Activated CD8-positive, alpha-beta T cell treated with anti-CD3 and anti-CD28 coated beads for 36 hours (primary cell): ENCODE measurements around the gene CCDC141. TPM values are rescaled to one million over a fixed set of nuclear protein-coding genes. Genes with fewer than 3 reads are reported as not detected.
"Not testable (repeated sequence)": the region's sequence is repeated elsewhere in the genome, so short reads cannot be mapped to it uniquely, and the experiment has no call there.

Source experiments
- ATAC-seq: fragments of 200-7000 bp; cut with Tn5 transposase; one replicate; pipeline ENCODE4 v1.10.0; 2021; ENCODE audit warnings: mild to moderate bottlenecking, moderate library complexity
- CTCF ChIA-PET: fragments of 350-600 bp; sonication (Branson Sonifier 250); formaldehyde crosslinking; loops from one replicate; lab custom pipeline; 2021; ENCODE audit warnings: antibody characterized with exemption; lab: Charles Lee
- POLR2A ChIA-PET: fragments of 350-600 bp; sonication (Branson Sonifier 250); formaldehyde crosslinking; loops from one replicate; lab custom pipeline; 2021; ENCODE audit warnings: antibody characterized with exemption; lab: Charles Lee
- DNase-seq: peaks from one replicate; pipeline ENCODE4 v3.0.0-alpha.2; 2020
- H3K27ac Mint-ChIP-seq: one replicate; pipeline ENCODE4 v1.8.0; 2021; ENCODE audit warnings: mild to moderate bottlenecking, mixed read lengths
- H3K27me3 Mint-ChIP-seq: one replicate; pipeline ENCODE4 v1.8.0; 2021; ENCODE audit warnings: mixed read lengths
- H3K36me3 Mint-ChIP-seq: one replicate; pipeline ENCODE4 v1.8.0; 2021; ENCODE audit warnings: low read depth, mixed read lengths
- H3K4me1 Mint-ChIP-seq: one replicate; pipeline ENCODE4 v1.8.0; 2021; ENCODE audit warnings: low read depth, mixed read lengths
- H3K4me3 Mint-ChIP-seq: one replicate; pipeline ENCODE4 v1.8.0; 2021; ENCODE audit warnings: mild to moderate bottlenecking, moderate library complexity, mixed read lengths
- H3K9me3 Mint-ChIP-seq: one replicate; pipeline ENCODE4 v1.8.0; 2021; ENCODE audit warnings: mixed read lengths
- intact Hi-C: fragments of 100-400 bp; cut with micrococcal nuclease; formaldehyde crosslinking; loops from one replicate; pipeline ENCODE4 v1.10.0; 2022
- total RNA-seq, 2 experiments: library from RNA; stranded (reverse); gene quantifications; one replicate each; pipeline ENCODE4 v1.2.3, GENCODE V29; 2021
- TF ChIP-seq, protein P1 (sequence below): fragments of 200-600 bp; IDR thresholded peaks from one replicate; pipeline ENCODE4 v1.8.0; 2022; ENCODE audit warnings: antibody characterized with exemption, mild to moderate bottlenecking

Gene CCDC141
- total RNA-seq, 2 experiments from 2014 or later = 6.5 to 7.8 TPM

- peaks cover 9% of the 10 kb centered on the region for H3K9me3 Mint-ChIP-seq
- peaks cover 2% of the 10 kb centered on the region for H3K36me3 Mint-ChIP-seq
- intact Hi-C loops = no loop called here
- TF ChIP-seq, protein P1, sequence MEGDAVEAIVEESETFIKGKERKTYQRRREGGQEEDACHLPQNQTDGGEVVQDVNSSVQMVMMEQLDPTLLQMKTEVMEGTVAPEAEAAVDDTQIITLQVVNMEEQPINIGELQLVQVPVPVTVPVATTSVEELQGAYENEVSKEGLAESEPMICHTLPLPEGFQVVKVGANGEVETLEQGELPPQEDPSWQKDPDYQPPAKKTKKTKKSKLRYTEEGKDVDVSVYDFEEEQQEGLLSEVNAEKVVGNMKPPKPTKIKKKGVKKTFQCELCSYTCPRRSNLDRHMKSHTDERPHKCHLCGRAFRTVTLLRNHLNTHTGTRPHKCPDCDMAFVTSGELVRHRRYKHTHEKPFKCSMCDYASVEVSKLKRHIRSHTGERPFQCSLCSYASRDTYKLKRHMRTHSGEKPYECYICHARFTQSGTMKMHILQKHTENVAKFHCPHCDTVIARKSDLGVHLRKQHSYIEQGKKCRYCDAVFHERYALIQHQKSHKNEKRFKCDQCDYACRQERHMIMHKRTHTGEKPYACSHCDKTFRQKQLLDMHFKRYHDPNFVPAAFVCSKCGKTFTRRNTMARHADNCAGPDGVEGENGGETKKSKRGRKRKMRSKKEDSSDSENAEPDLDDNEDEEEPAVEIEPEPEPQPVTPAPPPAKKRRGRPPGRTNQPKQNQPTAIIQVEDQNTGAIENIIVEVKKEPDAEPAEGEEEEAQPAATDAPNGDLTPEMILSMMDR = no peak
- H3K27ac Mint-ChIP-seq = no peak overlapping the region
- H3K4me1 Mint-ChIP-seq = peaks cover 14% of the 10 kb centered on the region
- no peak overlapping the region for H3K4me3 Mint-ChIP-seq
- CTCF ChIA-PET = interaction anchor here (1.1 to 5.5 kb wide), 4 partner anchors 8 to 129 kb away, joined by 3 to 45 read pairs (median 35); no protein-coding TSS in a partner anchor
- ATAC-seq = no peak
- no peak for DNase-seq
- H3K27me3 Mint-ChIP-seq = no peaks in the 10 kb centered on the region
- POLR2A ChIA-PET = no interaction called here
Observed at GRCh38 chr2:179017773-179018357, 32.1 kb downstream of the CCDC141 start.

DNA sequence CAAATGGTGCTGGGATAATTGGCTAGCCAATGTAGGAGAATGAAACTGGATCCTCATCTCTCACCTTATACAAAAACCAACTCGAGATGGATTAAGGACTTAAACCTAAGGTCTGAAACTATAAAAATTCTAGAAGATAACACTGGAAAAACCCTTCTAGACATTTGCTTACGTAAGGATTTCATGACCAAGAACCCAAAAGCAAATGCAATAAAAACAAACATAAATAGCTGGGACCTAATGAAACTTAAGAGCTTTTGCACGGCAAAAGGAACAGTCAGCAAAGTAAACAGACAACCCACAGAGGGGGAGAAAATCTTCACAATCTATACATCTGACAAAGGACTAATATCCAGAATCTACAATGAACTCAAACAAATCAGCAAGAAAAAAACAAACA lies 35.7 kb downstream of the CCDC141 start:
- ATAC-seq, intact Hi-C loops, DNase-seq, H3K27ac Mint-ChIP-seq, H3K27me3 Mint-ChIP-seq, CTCF ChIA-PET, H3K4me3 Mint-ChIP-seq, POLR2A ChIA-PET: not testable (repeated sequence)
- peaks cover 17% of the 10 kb centered on the region for H3K4me1 Mint-ChIP-seq
- peaks cover 22% of the 10 kb centered on the region for H3K9me3 Mint-ChIP-seq
- H3K36me3 Mint-ChIP-seq = peaks cover 13% of the 10 kb centered on the region

GRCh38 chr2:179005976-179006375 lies 44.0 kb downstream of the CCDC141 start:
- TF ChIP-seq, protein P1 = no peak
- intact Hi-C loops = no loop called here
- Mint-ChIP-seq H3K36me3 (peaks cover 5% of the 10 kb centered on the region), H3K27ac (no peak overlapping the region), H3K27me3 (no peaks in the 10 kb centered on the region), H3K4me3 (no peak overlapping the region), H3K9me3 (peaks cover 6% of the 10 kb centered on the region), H3K4me1 (no peaks in the 10 kb centered on the region)
- POLR2A ChIA-PET = no interaction called here
- DNase-seq = no peak
- CTCF ChIA-PET = interaction anchor here (2.8 kb wide), 1 partner anchor 14 kb away, joined by 11 read pairs; no protein-coding TSS in a partner anchor
- ATAC-seq = no peak

- CTCF ChIA-PET = no interaction called here
- Mint-ChIP-seq H3K4me3 (no peak overlapping the region), H3K27ac (no peak overlapping the region), H3K36me3 (peaks cover 5% of the 10 kb centered on the region), H3K27me3 (no peaks in the 10 kb centered on the region), H3K9me3 (peaks cover 8% of the 10 kb centered on the region), H3K4me1 (peaks cover 16% of the 10 kb centered on the region)
- ATAC-seq (no peak), DNase-seq (no peak)
- TF ChIP-seq, protein P1 = no peak
- POLR2A ChIA-PET = no interaction called here
- intact Hi-C loops = no loop called here
Observed at GRCh38 chr2:178999476-178999875, 50.5 kb downstream of the CCDC141 start.

- Mint-ChIP-seq H3K4me1 (peaks cover 16% of the 10 kb centered on the region), H3K36me3 (peaks cover 9% of the 10 kb centered on the region), H3K9me3 (peaks cover 8% of the 10 kb centered on the region), H3K4me3 (no peak overlapping the region), H3K27me3 (no peaks in the 10 kb centered on the region), H3K27ac (no peak overlapping the region)
- DNase-seq (no peak), ATAC-seq (no peak)
- POLR2A ChIA-PET = no interaction called here
- TF ChIP-seq, protein P1 = no peak
- CTCF ChIA-PET = no interaction called here
- intact Hi-C loops = no loop called here
Observed at GRCh38 chr2:178998539-178998938, 51.4 kb downstream of the CCDC141 start.
